Measurements from ENCODE around the gene TTC34.

The TTC34 gene

DNA sequence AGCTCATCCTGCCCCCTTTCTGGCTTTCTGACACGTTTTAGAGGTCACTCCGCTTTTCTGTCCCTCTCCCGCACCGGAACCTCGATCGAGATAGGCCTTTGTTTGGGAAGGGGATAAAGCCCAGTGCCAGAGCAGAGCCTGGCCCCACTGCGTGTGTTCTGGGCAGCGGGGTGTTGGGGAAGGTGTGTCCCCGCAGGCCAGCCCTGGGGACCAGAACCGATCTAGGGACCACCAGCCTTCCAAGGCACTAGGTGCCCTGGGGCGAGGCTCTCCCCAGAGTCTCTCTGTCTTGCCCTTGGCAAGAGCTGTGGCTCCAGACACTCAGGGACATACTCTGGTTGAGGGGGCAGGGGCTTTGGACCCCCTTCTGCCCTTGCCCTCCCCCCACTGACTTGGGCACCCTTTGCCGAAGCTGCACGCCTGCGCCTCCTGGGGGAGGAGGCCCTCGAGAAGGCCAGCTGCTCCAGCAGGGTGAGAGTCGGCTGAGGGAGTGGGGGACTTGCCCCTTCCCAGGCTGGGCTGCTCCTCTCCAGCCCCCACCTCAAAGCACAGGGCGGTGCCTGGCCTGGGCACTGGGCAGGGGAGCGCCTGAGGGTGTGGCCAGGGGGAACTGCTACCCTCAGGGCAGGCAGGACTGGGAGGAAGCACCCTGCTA, 198.5 kb downstream of the TTC34 start:
- DNase-seq: no peak

DNA sequence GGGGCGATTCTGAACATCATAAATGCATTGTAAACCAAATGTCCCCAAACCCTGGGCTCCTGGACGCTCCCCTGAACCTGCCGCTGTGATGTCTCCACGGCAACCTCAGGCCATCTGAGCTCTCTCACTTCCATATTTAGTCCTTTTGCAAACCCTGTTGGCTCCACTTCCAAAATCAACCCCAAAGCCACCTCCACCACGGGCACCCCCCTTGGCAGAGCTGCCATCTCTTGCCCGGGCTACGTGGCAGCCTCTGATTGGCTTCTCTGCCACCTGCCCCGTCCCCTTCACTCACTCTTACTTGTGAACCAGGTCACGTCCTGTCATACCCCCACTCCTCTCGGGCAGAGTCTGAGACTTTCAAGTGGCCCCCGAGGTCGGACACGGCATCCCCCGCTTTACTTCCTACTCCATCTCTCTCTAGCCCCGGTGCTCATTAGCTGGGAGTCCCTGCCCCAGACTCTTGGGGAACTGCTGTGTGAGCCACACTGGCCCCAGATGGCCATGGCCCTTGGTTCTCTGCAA, 199.1 kb downstream of the TTC34 start:
- no peak for DNase-seq

DNA sequence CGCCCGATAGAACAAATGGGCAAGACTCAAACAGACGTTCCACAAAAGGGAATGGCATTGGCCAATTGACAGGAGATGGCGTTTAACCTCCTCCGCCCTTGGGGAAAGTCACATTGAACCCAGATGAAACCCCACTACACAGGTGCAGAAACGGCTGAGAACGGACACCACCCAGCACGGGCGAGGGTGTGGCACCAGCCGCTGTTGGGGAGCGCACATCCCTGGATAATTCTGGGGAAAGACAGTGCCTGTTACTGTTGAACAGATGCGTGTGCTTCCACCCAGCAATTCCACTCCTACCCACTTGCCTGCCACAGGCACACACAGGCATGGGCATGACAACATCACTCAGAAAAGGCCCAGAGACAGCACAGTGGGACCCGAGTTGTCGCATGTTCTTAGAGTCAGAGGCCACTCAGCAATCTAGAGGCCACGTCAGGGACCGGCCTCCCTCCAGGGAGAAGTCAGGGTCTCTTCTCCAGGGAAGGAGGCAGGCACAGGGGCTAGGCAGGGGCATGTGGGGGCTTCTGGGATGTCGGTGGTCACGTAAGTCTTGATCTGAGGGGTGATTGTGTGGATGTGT, 199.7 kb downstream of the TTC34 start:
- no peak for DNase-seq

DNA sequence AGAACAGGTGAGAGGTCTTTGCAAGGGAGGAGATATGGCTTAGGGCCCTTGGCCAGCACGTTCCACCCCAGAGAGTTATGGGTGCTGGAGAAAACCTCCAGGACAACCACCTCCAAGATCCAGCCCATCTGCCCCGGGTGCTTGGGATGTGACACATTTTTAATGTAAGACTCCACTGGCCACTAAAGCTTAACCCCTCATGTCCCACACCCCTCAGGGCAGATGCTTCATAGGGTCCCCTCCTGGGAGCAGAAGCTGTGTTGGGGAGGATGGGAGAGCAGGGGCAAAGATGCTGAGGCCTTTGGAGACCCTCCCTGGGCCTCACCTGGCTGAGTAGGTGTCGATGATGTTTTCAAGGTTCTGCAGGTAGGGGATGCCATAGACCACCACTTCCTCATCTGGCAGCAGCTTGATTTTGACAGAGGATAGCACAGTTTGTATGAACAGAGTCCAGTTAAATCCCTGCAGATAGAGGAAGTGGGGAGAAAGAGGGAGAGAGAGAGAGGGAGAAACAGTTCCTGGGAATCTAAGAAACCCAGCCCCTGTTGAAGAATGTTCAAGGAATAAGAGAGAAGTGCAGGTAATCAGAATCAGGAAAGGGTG, 203.1 kb downstream of the TTC34 start:
- DNase-seq: no peak

DNA sequence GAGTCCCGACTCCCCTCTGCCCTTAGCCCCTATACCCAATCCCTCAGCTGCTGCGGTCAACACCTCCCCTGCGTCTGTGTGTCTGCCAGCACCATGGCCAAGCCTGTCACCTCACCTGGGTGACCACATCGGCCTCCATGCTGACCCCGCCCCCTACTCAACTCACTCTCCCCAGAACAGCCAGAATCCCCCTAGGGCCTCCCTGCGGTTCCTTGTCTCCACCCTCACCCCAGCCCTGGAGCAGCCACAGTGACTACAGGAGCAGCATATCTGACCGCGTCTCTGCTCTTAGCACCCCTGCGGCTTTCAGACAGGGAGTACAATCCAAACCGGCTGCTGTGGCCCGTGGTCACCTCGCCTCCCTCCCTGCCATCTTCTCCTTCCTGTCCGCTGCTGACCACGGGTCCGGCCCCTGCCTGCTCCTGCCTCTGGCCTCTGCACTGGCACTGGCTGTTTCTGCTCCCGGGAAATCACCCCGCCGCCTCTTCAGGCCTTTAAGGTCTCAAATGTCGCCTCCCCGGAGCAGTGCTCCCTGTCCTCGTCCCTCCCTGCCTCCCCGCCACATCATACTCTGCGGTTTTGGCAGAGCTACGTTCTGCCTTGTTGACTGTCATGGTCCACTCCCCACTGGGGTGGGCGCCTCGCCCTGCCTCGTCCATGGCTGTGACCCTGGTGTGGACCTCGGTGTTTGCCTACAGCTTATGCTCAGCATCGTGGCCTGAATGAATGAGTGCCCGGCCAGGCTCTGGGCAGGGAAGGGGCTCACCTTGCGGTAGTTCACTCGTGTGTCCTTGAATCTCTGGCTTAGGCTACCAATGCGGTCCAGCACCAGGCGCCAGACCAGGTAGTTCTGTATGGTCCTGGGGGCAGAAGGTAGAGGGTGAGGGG, 203.8 kb downstream of the TTC34 start:
- DNase-seq: no peak

DNA sequence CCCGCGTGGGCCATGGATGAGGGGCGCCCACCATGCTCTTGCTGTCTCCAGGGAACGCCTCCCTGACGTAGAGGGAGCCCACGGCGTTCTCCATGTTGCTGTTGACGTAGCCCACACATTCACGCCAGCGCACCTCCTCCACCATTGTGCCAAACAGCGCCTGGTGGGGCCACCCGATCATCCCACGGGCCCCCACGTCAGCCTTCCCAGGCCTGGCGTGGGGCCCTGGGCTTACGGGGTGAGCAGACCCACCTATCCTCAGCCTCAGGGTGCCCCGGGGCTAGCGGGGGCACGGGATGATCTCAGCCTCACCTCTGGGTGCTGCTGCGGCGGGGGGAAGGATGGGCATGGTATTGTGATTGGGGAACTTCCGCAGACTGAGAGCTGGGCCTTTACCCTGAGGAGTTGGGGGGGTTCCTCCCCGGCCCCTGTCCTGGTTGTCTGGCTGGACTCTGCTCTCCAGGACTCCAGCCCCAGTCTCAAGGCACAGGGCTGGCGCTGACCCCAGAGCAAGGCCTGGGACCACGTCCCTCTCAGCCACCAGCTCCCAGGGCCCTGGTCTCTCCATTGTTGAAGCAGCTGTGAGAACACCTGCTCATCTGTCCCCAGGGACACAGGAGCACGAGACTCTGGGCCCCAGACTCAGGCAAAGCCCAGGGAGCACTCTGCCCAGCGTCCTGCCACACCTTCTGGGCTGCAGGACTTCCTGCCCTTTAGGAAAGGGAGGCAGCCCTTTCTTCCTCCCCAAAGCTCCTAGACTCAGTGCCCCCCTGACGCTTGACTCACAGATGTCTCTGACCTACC, 204.8 kb downstream of the TTC34 start:
- no peak for DNase-seq

DNA sequence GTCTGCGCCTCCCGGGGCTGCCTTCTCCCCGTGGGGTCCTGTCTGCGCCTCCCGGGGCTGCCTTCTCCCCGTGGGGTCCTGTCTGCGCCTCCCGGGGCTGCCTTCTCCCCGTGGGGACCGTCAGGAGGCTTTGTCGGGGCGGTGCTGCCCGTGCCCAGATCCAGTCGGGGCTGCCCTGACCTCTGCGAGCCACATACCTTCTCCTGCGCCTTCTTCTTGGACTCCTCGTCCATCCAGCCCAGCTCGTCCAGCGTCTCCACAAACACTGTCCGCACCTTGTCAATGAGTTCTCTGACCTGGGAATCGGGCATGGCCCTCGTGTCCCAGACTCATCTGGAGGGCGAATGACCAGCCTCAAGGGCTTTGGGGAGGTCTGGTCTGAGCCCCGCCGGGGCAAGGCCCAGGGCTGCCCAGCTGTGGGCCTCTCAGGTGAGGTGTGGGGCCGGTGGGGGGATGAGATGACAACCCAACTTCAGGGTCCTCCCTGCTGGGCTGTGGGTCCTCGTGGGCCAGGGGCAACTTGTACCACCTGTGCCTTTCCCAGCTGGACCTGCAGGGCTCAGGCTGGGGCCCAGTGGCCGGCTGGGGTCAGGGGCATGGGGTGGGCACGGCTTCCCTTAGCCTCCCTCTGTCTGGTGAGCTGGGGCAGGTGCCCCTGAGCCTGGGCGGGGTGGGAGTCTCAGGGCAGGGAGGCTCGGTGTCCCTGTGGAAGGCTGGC, 205.5 kb downstream of the TTC34 start:
- no peak for DNase-seq

DNA sequence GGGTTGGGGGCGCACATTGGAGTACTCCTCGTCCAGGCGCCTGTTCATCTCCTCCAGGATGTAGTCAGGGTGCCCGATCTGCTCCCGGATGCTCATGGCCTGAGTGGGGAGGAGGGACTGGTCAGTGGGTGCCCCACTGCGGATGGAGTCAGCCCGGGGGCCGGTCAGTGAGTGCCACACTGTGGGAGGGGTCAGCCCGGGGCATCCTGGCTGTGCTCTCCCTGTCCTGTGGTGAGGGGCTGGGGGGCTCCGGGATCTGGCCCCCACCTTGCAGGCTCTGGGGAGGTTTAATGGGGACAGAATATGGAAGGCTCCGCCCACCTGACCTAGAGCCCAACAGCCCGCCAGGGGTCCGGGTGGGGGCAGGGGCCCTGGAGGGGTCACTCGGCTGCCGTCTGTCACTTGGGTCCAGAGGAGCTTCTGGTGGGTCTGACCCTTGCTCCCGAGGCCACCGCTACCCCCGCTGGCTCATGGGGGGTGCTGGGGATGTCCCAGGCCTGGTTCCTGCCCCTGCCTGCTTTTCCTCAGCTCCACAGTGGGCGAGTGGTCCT, 206.2 kb downstream of the TTC34 start:
- DNase-seq: no peak

DNA sequence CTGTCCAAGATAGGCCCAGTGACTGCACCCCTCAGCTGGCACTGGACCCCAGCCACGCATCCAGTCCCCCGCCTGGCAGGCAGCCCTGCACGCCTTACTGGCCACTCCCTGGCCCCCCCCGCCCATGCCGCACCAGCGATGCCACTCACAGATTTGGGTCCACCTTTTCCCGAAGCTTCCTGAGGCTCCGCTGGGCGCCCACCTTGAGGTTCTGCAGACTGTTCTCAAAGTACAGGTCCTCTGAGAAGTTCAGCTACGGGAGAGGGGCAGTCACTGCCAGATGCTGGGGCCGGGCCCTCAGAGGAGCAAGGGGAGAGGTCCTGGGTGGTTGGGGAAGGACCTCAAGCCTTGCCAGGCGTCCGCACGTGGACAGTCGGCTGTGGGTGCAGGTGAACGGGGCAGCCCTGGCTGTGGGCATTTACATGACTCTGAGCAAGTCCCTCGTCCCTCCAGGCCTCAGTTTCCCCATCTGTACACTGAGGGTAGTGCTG, 206.8 kb downstream of the TTC34 start:
- no peak for DNase-seq

DNA sequence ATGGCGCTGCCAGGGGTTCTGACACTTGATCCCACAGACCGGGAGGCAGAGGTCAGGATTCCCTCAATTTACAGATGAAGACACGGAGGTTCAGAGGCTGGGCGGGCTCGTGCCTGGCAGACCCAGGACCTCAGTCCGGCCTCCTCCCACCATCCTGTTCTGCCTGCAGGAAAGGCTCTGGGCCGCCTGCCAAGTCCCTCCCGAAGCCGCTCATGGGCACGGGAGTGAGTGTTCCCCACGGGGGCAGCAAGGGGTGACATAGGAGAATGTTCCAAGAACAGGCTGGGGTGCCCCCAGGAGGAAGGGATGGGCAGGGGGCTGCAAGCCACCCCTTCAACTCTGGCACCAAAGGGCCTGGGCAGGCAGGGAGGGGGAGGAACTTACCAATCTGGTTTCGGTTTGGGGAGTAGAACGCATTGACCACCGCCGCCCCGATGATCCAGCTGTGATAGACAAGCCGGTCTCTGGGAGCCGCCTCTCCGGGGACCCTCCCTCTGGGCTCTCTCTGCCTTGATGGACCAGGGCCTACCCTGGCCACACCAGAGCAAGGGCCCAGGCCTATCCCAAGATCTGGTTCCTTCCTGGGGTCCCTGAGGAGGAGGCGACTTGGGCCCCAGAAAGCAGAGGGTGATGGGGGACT, 207.4 kb downstream of the TTC34 start:
- DNase-seq: no peak

DNA sequence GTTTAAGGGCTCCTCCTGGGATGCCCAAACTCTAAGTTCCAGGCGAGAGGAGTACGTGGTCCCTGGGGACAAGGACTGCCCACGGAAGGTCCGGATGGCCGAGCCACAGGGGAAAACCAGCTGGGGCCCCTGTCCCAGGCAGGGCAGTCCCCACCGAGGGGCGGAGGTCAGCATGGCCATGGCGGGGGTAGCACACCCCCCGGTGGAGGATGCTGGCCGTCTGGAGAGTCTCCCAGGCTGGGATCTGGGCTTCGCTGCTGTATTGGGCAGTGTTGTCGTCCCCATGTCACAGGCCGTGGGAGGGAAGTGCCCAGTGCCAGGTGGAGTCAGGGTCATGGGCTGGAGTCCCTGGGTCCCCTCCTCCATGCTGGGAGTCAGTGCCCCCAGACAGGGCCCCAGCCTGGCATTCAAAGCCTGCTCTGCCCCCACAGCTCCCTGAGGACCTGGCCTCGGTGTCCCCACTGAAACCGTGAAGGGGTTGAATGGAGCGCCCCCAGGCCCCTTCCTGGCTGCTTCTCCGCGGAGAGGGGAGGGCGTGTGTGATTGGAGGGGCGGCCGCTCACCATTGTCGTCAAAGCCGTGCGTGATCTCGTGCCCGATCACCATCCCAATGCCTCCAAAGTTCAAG, 208.1 kb downstream of the TTC34 start:
- DNase-seq: no peak

DNA sequence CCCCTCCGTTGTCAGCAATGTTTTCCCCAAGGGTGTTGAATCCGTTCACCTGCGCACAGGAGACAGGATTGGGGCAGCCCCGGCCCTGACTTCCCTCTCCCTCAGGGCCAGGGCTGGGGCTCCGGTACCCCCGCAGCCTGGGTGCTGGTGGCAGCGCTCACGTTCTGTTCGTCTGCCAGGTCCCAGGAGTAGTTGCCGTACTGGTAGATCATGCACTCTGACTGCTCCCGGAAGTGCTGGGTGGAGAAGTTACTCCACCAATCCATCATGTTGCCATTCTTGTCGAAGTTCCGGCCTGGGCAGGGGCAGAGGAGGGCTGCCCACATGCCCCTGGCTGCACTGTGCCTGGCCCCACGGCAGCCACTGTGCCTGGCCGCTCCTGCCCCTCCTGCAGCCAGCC, 208.8 kb downstream of the TTC34 start:
- DNase-seq: no peak

DNA sequence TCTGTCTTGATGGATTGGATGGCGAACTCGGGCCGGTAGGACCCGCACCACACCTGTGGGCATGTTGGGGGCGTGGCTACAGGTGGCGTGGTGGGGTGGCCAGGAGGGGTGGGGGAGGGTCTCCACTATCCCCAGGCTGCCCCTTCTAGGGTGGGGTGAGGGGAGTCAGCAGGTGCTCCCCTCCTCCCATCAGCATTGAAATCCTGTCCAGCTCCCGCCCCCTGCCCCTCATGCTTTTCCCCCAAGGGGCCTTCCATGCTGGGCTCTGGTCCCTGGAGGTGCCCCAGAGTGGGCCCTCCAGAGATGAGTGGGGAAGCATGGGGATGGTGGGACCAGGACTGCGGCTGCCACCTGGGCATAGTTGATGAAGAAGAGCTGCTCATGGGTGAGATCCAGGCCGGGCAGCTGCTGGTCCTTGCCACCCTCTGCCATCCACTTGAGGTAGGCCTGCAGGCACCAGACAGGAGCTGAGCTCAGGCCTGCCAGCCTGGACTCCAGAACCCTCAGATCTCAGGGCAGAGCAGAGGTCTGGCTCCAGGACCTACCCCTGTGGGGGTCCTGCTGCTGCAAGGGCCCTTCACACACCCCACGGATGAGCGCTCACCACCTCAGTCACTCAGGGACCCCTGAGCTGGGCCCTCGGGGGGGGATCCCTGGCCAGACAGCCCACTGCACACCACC, 209.8 kb downstream of the TTC34 start:
- no peak for DNase-seq

DNA sequence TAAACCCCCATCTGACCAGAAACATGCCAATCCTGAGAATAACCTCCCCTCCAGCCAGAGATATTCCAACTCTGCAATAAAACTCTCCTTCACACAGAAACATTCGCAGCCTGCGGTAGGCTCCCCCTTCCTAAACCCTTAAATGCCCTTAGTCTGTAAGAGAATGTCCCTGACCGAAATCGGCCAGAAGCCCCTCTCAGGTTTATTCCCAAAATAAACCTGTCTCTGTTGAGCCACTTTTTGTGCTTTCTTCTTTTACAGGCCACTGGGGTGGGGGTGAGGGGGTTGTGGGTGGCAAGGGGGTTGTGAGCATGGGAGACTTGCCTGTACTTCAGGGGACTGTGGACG, 210.3 kb downstream of the TTC34 start:
- DNase-seq: no peak

DNA sequence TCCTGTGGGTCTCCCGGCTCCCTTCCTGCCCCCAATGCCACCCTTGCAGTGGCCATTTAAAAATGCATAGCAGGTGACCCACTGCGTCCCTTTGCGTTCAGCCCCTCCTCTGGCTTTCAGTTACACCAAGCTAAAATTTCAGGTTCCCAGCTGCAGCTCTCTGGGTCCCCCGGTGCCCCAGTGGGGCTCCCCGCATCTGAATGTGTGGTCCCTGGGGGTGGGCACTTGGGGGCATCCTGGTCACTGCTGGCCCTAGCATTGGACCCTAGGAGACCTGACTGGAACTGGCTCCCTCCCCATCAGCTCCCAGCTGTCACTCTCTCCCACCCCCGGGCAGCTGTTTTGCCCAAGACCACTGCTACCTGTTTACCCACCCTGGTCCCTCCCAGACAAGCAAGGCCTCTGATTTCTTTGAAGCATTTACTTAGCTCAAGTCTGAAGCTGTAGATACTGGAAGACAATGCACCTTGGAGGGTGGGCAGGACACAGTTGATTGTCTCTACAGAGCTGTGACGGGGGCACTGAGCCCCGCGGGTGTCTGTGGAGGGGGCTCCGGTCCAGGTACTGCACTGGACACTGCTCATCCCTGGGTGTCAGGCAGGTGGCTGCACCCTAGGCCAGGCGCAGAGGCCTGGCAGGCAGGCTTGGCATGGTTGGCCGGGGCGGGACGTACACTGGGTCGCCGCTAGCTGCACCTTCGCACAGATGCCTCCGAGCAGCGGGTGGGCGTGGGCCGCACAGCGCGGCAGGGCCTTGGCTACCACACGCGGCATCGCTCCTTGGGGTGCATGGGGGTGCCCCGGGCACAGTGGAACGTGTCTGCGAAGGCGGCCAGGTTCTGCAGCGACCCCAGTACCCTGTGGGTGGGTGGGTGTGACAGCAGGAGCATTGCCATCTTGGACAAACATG, 211.0 kb downstream of the TTC34 start:
- DNase-seq: no peak

DNA sequence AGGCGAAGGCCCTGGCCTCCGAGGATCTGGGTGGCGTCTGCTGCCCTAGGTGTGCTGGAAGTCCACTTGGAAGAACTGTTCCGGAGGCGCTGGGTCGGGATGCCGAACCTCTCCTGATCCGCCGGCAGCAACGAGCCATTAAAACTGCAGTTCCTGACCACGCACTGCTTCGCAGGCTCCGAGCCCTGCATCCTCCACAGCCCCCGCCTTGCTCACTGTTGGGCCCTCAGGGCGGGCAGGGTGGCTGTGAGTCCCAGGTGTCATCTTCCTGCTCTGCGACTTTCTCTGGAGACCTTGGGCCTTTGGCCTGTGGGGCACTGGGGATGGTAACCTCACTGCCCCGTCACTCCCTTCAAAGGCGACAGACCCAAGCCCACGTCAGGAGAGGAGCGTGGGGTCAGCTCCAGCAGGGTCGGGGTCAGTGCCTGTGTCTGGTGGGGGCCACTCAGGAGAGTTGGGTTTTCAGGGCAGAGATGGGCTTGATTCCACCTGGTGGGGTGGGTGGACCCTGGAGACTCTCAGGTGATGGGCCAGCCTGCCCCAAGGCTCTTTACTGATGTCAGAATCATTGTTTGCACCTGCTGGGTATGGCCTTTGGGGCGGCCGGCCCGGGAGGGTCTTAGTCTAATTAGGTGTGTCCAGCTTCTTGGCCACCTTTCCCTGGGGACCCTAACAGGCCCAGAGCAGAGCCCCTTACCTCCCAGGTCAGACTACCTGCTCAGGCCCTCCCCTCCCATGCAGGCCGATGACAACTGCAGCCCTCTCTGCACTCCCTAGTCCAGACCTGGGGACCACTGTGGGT, 211.9 kb downstream of the TTC34 start:
- no peak for DNase-seq

DNA sequence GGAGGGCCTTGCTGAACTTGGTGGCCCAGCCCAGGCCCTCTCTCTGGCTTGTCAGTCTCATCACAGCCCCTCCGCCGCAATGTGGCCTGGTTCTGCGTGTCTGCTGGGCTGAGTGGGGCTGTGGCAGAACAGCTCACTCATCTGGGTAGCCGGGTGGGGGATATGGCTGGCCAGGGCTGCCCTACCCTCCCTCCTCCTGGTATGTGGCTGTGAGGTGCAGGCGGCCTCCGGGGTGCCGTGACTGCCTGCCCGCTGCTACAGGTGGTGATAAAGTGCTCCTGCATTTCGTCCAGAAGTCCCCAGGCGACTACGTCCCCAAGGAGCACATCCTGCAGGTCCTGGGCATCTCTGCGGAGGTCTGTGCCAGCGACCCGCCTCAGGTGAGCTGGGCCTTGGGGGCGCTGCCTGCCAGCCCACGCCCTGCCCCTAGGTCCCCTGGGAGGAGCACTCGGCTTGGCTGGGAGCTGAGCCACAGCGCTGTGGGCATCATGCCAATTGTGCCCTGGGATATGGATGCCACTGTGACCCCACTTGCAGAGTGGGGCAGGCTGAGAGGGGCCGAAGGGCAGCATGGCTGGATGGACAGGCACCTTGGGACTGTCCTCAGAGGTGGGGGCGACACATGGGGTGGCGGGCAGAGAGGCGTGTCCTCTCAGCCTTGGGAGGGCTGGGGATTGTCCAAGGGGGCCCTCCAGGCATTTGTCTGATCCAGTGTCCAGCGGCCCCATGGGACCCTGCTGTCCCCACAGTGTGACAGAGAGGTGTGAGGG, 212.6 kb downstream of the TTC34 start:
- DNase-seq: no peak

Data from activated CD4-positive, alpha-beta T cell treated with anti-CD3 and anti-CD28 coated beads for 48 hours (primary cell).